Activated naive CD8-positive, alpha-beta T cell treated with anti-CD3 and anti-CD28 coated beads for 36 hours (primary cell): ENCODE measurements around the gene ATP7A. TPM values are rescaled to one million over a fixed set of nuclear protein-coding genes. Genes with fewer than 3 reads are reported as not detected.

ENCODE experiments used
- DNase-seq: peaks from one replicate; pipeline ENCODE4 v3.0.0; 2021
- H3K27ac Mint-ChIP-seq: one replicate; pipeline ENCODE4 v1.8.0; 2022; ENCODE audit warnings: mild to moderate bottlenecking, moderate library complexity, mixed read lengths
- H3K27me3 Mint-ChIP-seq: one replicate; pipeline ENCODE4 v1.8.0; 2022; ENCODE audit warnings: mild to moderate bottlenecking, mixed read lengths
- H3K36me3 Mint-ChIP-seq: one replicate; pipeline ENCODE4 v1.8.0; 2021; ENCODE audit warnings: mild to moderate bottlenecking, mixed read lengths
- H3K4me1 Mint-ChIP-seq: one replicate; pipeline ENCODE4 v1.8.0; 2021; ENCODE audit warnings: mixed read lengths
- H3K4me3 Mint-ChIP-seq: one replicate; pipeline ENCODE4 v1.8.0; 2022; ENCODE audit warnings: mild to moderate bottlenecking, moderate library complexity, mixed read lengths
- H3K9me3 Mint-ChIP-seq: one replicate; pipeline ENCODE4 v1.8.0; 2022; ENCODE audit warnings: mixed read lengths
- total RNA-seq, 2 experiments: library from RNA; stranded (reverse); gene quantifications; one replicate each; pipeline ENCODE4 v1.2.3, GENCODE V29; 2021

The ATP7A gene
- total RNA-seq, 2 experiments from 2014 or later = 6.4 to 7.0 TPM

GRCh38 chrX:77962068-77962902 is 51.8 kb downstream of the ATP7A start:
- Mint-ChIP-seq H3K36me3 (peaks cover 21% of the 10 kb centered on the region), H3K4me3 (peak overlapping the region; percentile 80), H3K27me3 (no peaks in the 10 kb centered on the region), H3K4me1 (peaks cover 40% of the 10 kb centered on the region), H3K9me3 (no peaks in the 10 kb centered on the region), H3K27ac (peak overlapping the region; percentile 96)
- DNase-seq = no peak

- H3K27ac Mint-ChIP-seq = no peak overlapping the region
- H3K9me3 Mint-ChIP-seq = no peaks in the 10 kb centered on the region
- peaks cover 10% of the 10 kb centered on the region for H3K36me3 Mint-ChIP-seq
- peaks cover 21% of the 10 kb centered on the region for H3K4me1 Mint-ChIP-seq
- H3K27me3 Mint-ChIP-seq = no peaks in the 10 kb centered on the region
- no peak overlapping the region for H3K4me3 Mint-ChIP-seq
- DNase-seq = no peak
Measured at GRCh38 chrX:77966361-77966760, 55.9 kb downstream of the ATP7A start.

- Mint-ChIP-seq H3K4me3 (no peak overlapping the region), H3K4me1 (peaks cover 10% of the 10 kb centered on the region), H3K9me3 (no peaks in the 10 kb centered on the region), H3K36me3 (peaks cover 7% of the 10 kb centered on the region), H3K27me3 (no peaks in the 10 kb centered on the region), H3K27ac (no peak overlapping the region)
- no peak for DNase-seq
Measured at GRCh38 chrX:77967631-77968030, 57.1 kb downstream of the ATP7A start.

GRCh38 chrX:77969538-77969937 is 59.0 kb downstream of the ATP7A start, which contains the start of gene PGAM4:
PGAM4 (minus strand) TSS chrX:77969638; CDS start chrX:77969638, 0 bp downstream.
- peaks cover 7% of the 10 kb centered on the region for H3K36me3 Mint-ChIP-seq
- H3K9me3 Mint-ChIP-seq = no peaks in the 10 kb centered on the region
- H3K4me1 Mint-ChIP-seq = peaks cover 9% of the 10 kb centered on the region
- DNase-seq = no peak
- no peak within 1 kb of the TSS for H3K27ac Mint-ChIP-seq
- no peak within 1 kb of the TSS for H3K4me3 Mint-ChIP-seq
- H3K27me3 Mint-ChIP-seq = no peaks in the 10 kb centered on the region

GRCh38 chrX:77975755-77976154 is 65.3 kb downstream of the ATP7A start:
- no peaks in the 10 kb centered on the region for H3K9me3 Mint-ChIP-seq
- H3K4me3 Mint-ChIP-seq = no peak overlapping the region
- H3K27ac Mint-ChIP-seq = no peak overlapping the region
- H3K27me3 Mint-ChIP-seq = no peaks in the 10 kb centered on the region
- no peak for DNase-seq
- peaks cover 2% of the 10 kb centered on the region for H3K36me3 Mint-ChIP-seq
- peaks cover 3% of the 10 kb centered on the region for H3K4me1 Mint-ChIP-seq

GRCh38 chrX:77977095-77977494 is 66.6 kb downstream of the ATP7A start:
- H3K27me3 Mint-ChIP-seq = no peaks in the 10 kb centered on the region
- no peak overlapping the region for H3K27ac Mint-ChIP-seq
- no peak overlapping the region for H3K4me3 Mint-ChIP-seq

GRCh38 chrX:77977518-77977917 is 67.0 kb downstream of the ATP7A start:
- DNase-seq = no peak
- Mint-ChIP-seq H3K27me3 (no peaks in the 10 kb centered on the region), H3K27ac (no peak overlapping the region), H3K36me3 (peaks cover 2% of the 10 kb centered on the region), H3K9me3 (no peaks in the 10 kb centered on the region), H3K4me3 (no peak overlapping the region), H3K4me1 (no peaks in the 10 kb centered on the region)

More at GRCh38 chrX:77977095-77977494, 66.6 kb downstream of the ATP7A start:
- no peak for DNase-seq
- H3K4me1 Mint-ChIP-seq = no peaks in the 10 kb centered on the region
- peaks cover 2% of the 10 kb centered on the region for H3K36me3 Mint-ChIP-seq
- no peaks in the 10 kb centered on the region for H3K9me3 Mint-ChIP-seq

- peaks cover 2% of the 10 kb centered on the region for H3K36me3 Mint-ChIP-seq
- no peaks in the 10 kb centered on the region for H3K9me3 Mint-ChIP-seq
- H3K4me3 Mint-ChIP-seq = no peak overlapping the region
- DNase-seq = no peak
- H3K27me3 Mint-ChIP-seq = no peaks in the 10 kb centered on the region
- no peak overlapping the region for H3K27ac Mint-ChIP-seq
- no peaks in the 10 kb centered on the region for H3K4me1 Mint-ChIP-seq
Measured at GRCh38 chrX:77979870-77980269, 69.4 kb downstream of the ATP7A start.

GRCh38 chrX:78011846-78012245 is 101.4 kb downstream of the ATP7A start:
- DNase-seq = no peak
- no peak overlapping the region for H3K4me3 Mint-ChIP-seq

GRCh38 chrX:78019586-78020483 is 109.3 kb downstream of the ATP7A start:
- Mint-ChIP-seq H3K4me1 (peaks cover 9% of the 10 kb centered on the region), H3K27ac (no peak overlapping the region), H3K36me3 (peaks cover 3% of the 10 kb centered on the region)

More at GRCh38 chrX:78011846-78012245, 101.4 kb downstream of the ATP7A start:
- H3K27ac Mint-ChIP-seq = no peak overlapping the region
- H3K4me1 Mint-ChIP-seq = no peaks in the 10 kb centered on the region
- peaks cover 2% of the 10 kb centered on the region for H3K9me3 Mint-ChIP-seq
- peaks cover 3% of the 10 kb centered on the region for H3K36me3 Mint-ChIP-seq
- no peaks in the 10 kb centered on the region for H3K27me3 Mint-ChIP-seq

GRCh38 chrX:78024349-78025059 is 114.0 kb downstream of the ATP7A start:
- Mint-ChIP-seq H3K4me1 (peaks cover 5% of the 10 kb centered on the region), H3K9me3 (no peaks in the 10 kb centered on the region), H3K27ac (no peak overlapping the region), H3K27me3 (no peaks in the 10 kb centered on the region), H3K36me3 (no peaks in the 10 kb centered on the region), H3K4me3 (no peak overlapping the region)
- no peak for DNase-seq

More at GRCh38 chrX:78019586-78020483, 109.3 kb downstream of the ATP7A start:
- no peak for DNase-seq
- Mint-ChIP-seq H3K4me3 (no peak overlapping the region), H3K27me3 (no peaks in the 10 kb centered on the region), H3K9me3 (peaks cover 2% of the 10 kb centered on the region)

GRCh38 chrX:78027798-78028197 is 117.3 kb downstream of the ATP7A start:
- H3K4me3 Mint-ChIP-seq = no peak overlapping the region
- H3K27me3 Mint-ChIP-seq = no peaks in the 10 kb centered on the region
- peaks cover 5% of the 10 kb centered on the region for H3K4me1 Mint-ChIP-seq
- H3K9me3 Mint-ChIP-seq = no peaks in the 10 kb centered on the region
- DNase-seq = no peak
- H3K27ac Mint-ChIP-seq = no peak overlapping the region
- H3K36me3 Mint-ChIP-seq = no peaks in the 10 kb centered on the region

GRCh38 chrX:78029663-78030062 is 119.2 kb downstream of the ATP7A start:
- no peak for DNase-seq
- Mint-ChIP-seq H3K9me3 (no peaks in the 10 kb centered on the region), H3K27me3 (no peaks in the 10 kb centered on the region), H3K27ac (no peak overlapping the region), H3K4me1 (peaks cover 2% of the 10 kb centered on the region), H3K36me3 (no peaks in the 10 kb centered on the region), H3K4me3 (no peak overlapping the region)

GRCh38 chrX:78035061-78035460 is 124.6 kb downstream of the ATP7A start:
- no peak overlapping the region for H3K27ac Mint-ChIP-seq

GRCh38 chrX:78037881-78038280 is 127.4 kb downstream of the ATP7A start:
- no peak for DNase-seq
- Mint-ChIP-seq H3K36me3 (peaks cover 1% of the 10 kb centered on the region), H3K27me3 (no peaks in the 10 kb centered on the region), H3K4me3 (no peak overlapping the region), H3K9me3 (no peaks in the 10 kb centered on the region), H3K27ac (no peak overlapping the region), H3K4me1 (no peaks in the 10 kb centered on the region)

More at GRCh38 chrX:78035061-78035460, 124.6 kb downstream of the ATP7A start:
- H3K27me3 Mint-ChIP-seq = no peaks in the 10 kb centered on the region
- H3K4me1 Mint-ChIP-seq = no peaks in the 10 kb centered on the region
- no peak overlapping the region for H3K4me3 Mint-ChIP-seq
- H3K9me3 Mint-ChIP-seq = no peaks in the 10 kb centered on the region
- DNase-seq = no peak
- H3K36me3 Mint-ChIP-seq = peaks cover 1% of the 10 kb centered on the region
